H1 (cell line): ENCODE measurements around the gene FRMD4A. TPM values are rescaled to one million over a fixed set of nuclear protein-coding genes. Genes with fewer than 3 reads are reported as not detected.

Source experiments
- ASH2L ChIP-seq: fragments of 200-600, 300-600 bp; sonication (generic); IDR thresholded peaks from one replicate; pipeline ENCODE4 v1.7.1; 2017; ENCODE audit warnings: low read length
- POU5F1 ChIP-seq: IDR thresholded peaks from 2 replicates; pipeline ENCODE4 v1.6.1; 2011; ENCODE audit warnings: low read depth, mild to moderate bottlenecking, low read length, moderate library complexity
- polyA plus RNA-seq, 7 experiments: library from polyadenylated mRNA; depleted of rRNA in 3 of 7; stranded (reverse) in 5 of 7; unstranded in 2 of 7; fragments of >200 nt in 5 of 7; fragments of 200-250 nt in 2 of 7; gene quantifications; 1 replicate in 5 of 7; 2 replicates in 1 of 7; 4 replicates in 1 of 7; pipeline versions ENCODE4 v1.2.1 to v1.2.3, GENCODE V29; 2011 to 2013; ENCODE audit warnings: missing spikeins in 2 of 7, mixed read lengths in 2 of 7
- total RNA-seq: library from RNA; stranded (reverse); fragmentation: NEBNext Ultra II Directional; extraction: Animal tissue kit (Norgen Biotek cat#: 25700); gene quantifications from 2 replicates; pipeline ENCODE4 v1.2.1, GENCODE V29; 2021

FRMD4A gene
- total and polyA plus RNA-seq, 2 of the 8 experiments (the other 6 are each of a cell fraction or from before 2014, with no cell fraction given) = 38.6 to 39.6 TPM

GRCh38 chr10:13859979-13860654 lies 470.6 kb downstream of the FRMD4A start (continued):
- TF ChIP-seq POU5F1 (no peak), ASH2L (no peak)
